CD14-positive monocyte (primary cell): ENCODE results near the gene MGAT5. TPM values are rescaled to one million over a fixed set of nuclear protein-coding genes. Genes with fewer than 3 reads are reported as not detected.

Experiments used
- DNase-seq, 3 donors: peaks; one replicate each; pipeline ENCODE4 v3.0.0-alpha.2; 2011 to 2022
- H2AFZ ChIP-seq: 2 replicates; pipeline ENCODE4 v1.6.0; 2012; ENCODE audit warnings: mild to moderate bottlenecking, low read depth, low read length, inconsistent platforms; ENCODE audit not compliant: insufficient read depth, poor library complexity, severe bottlenecking
- H3K27ac ChIP-seq, 2 donors: 1 replicate in 1 of 2; 2 replicates in 1 of 2; pipeline ENCODE4 v1.5.1; 2012 to 2013; ENCODE audit warnings: low read length in 2 of 2, control low read depth in 1 of 2, inconsistent platforms in 1 of 2, low read depth in 1 of 2, mild to moderate bottlenecking in 1 of 2
- H3K27me3 ChIP-seq, 2 donors: one replicate each; pipeline versions ENCODE4 v1.6.0 to v1.6.1; 2011 to 2013; ENCODE audit warnings: low read length in 2 of 2; ENCODE audit not compliant: control insufficient read depth in 2 of 2, insufficient read depth in 2 of 2
- H3K36me3 ChIP-seq, 2 donors: replicated peaks in 1 of 2; 1 replicate in 1 of 2; 2 replicates in 1 of 2; pipeline versions ENCODE4 v1.5.1 to v1.6.1; 2012 to 2013; ENCODE audit warnings: low read length in 2 of 2, control low read depth in 1 of 2, inconsistent platforms in 1 of 2, mild to moderate bottlenecking in 1 of 2; ENCODE audit not compliant: insufficient read depth in 2 of 2, control insufficient read depth in 1 of 2
- H3K4me1 ChIP-seq, 2 donors: 1 replicate in 1 of 2; 2 replicates in 1 of 2; pipeline versions ENCODE4 v1.5.1 to v1.6.1; 2012 to 2013; ENCODE audit warnings: low read length in 2 of 2, control low read depth in 1 of 2, inconsistent platforms in 1 of 2, mild to moderate bottlenecking in 1 of 2, moderate library complexity in 1 of 2; ENCODE audit not compliant: insufficient read depth in 2 of 2, control insufficient read depth in 1 of 2
- H3K4me2 ChIP-seq: replicated peaks from 2 replicates; pipeline ENCODE3; 2012; ENCODE audit warnings: low read length, moderate library complexity, mild to moderate bottlenecking; ENCODE audit not compliant: poor library complexity, severe bottlenecking; ENCODE audit errors: extremely low read depth
- H3K4me3 ChIP-seq, 3 experiments: fragments of 200-600 bp in 1 of 3; sonication (generic) in 1 of 3; replicated peaks in 1 of 3; 1 replicate in 2 of 3; 2 replicates in 1 of 3; pipeline ENCODE4 v1.5.1; 2011 to 2013; ENCODE audit warnings: low read length in 3 of 3, mild to moderate bottlenecking in 3 of 3, control low read depth in 2 of 3, low read depth in 2 of 3, inconsistent platforms in 1 of 3, moderate library complexity in 1 of 3
- H3K79me2 ChIP-seq: 2 replicates; pipeline ENCODE4 v1.6.0; 2012; ENCODE audit warnings: mild to moderate bottlenecking, control low read depth, inconsistent platforms, low read length, moderate library complexity; ENCODE audit not compliant: insufficient read depth
- H3K9ac ChIP-seq: 2 replicates; pipeline ENCODE4 v1.6.0; 2017; ENCODE audit warnings: low read length, mild to moderate bottlenecking; ENCODE audit not compliant: insufficient read depth, poor library complexity, severe bottlenecking
- H3K9me3 ChIP-seq, 2 donors: replicated peaks in 1 of 2; 1 replicate in 1 of 2; 2 replicates in 1 of 2; pipeline versions ENCODE4 v1.5.1 to v1.6.1; 2012 to 2013; ENCODE audit warnings: low read length in 2 of 2, control low read depth in 1 of 2; ENCODE audit not compliant: control insufficient read depth in 1 of 2, insufficient read depth in 1 of 2
- H4K20me1 ChIP-seq: 2 replicates; pipeline ENCODE4 v1.6.0; 2012; ENCODE audit warnings: mild to moderate bottlenecking, low read length, control low read depth, moderate library complexity; ENCODE audit not compliant: insufficient read depth
- H3K27ac Mint-ChIP-seq, 7 donors: one replicate each; pipeline ENCODE4 v1.8.0; 2020; ENCODE audit warnings: mild to moderate bottlenecking in 7 of 7, mixed read lengths in 7 of 7, moderate library complexity in 6 of 7, inconsistent platforms in 2 of 7
- H3K27me3 Mint-ChIP-seq, 3 donors: one replicate each; pipeline ENCODE4 v1.8.0; 2021 to 2022; ENCODE audit warnings: low read depth in 3 of 3, mild to moderate bottlenecking in 3 of 3, mixed read lengths in 3 of 3, moderate library complexity in 3 of 3, inconsistent platforms in 1 of 3
- H3K36me3 Mint-ChIP-seq, 2 donors: one replicate each; pipeline ENCODE4 v1.8.0; 2020; ENCODE audit warnings: mixed read lengths in 2 of 2, inconsistent platforms in 1 of 2, mild to moderate bottlenecking in 1 of 2
- H3K4me1 Mint-ChIP-seq: one replicate; pipeline ENCODE4 v1.8.0; 2020; ENCODE audit warnings: mild to moderate bottlenecking, mixed read lengths
- H3K4me3 Mint-ChIP-seq, 2 donors: one replicate each; pipeline ENCODE4 v1.8.0; 2020; ENCODE audit warnings: mild to moderate bottlenecking in 2 of 2, mixed read lengths in 2 of 2, moderate library complexity in 1 of 2
- H3K9me3 Mint-ChIP-seq, 7 donors: one replicate each; pipeline ENCODE4 v1.8.0; 2020 to 2022; ENCODE audit warnings: mixed read lengths in 7 of 7, mild to moderate bottlenecking in 6 of 7, moderate library complexity in 6 of 7, inconsistent platforms in 2 of 7
- WGBS: methylation state at CpG from one replicate; pipeline ENCODE4 v1.1.5; 2013; ENCODE audit warnings: missing lambda C conversion rate; ENCODE audit not compliant: insufficient coverage; 5-methylcytosine and 5-hydroxymethylcytosine counted together
- intact Hi-C, 2 donors: fragments of 100-400 bp; cut with micrococcal nuclease; formaldehyde crosslinking; loops; one replicate each; pipeline versions ENCODE4 v1.15.0 to v1.15.1; 2023
- polyA plus RNA-seq, 3 donors: library from polyadenylated mRNA; depleted of rRNA in 1 of 3; unstranded in 2 of 3; stranded (reverse) in 1 of 3; fragments of 300-500 nt in 2 of 3; fragments of >200 nt in 1 of 3; fragmentation: Illumina TruSeq in 2 of 3; gene quantifications; 1 replicate in 2 of 3; 2 replicates in 1 of 3; pipeline ENCODE4 v1.2.3, GENCODE V29; 2012 to 2021
- TF ChIP-seq, protein P1 (sequence below): fragments of 200-600 bp; IDR thresholded peaks from one replicate; pipeline ENCODE4 v1.8.0; 2022; ENCODE audit warnings: antibody characterized with exemption, mild to moderate bottlenecking

Gene MGAT5
- polyA plus RNA-seq, 3 donors = 1.9 to 6.6 (median 2.4) TPM

DNA sequence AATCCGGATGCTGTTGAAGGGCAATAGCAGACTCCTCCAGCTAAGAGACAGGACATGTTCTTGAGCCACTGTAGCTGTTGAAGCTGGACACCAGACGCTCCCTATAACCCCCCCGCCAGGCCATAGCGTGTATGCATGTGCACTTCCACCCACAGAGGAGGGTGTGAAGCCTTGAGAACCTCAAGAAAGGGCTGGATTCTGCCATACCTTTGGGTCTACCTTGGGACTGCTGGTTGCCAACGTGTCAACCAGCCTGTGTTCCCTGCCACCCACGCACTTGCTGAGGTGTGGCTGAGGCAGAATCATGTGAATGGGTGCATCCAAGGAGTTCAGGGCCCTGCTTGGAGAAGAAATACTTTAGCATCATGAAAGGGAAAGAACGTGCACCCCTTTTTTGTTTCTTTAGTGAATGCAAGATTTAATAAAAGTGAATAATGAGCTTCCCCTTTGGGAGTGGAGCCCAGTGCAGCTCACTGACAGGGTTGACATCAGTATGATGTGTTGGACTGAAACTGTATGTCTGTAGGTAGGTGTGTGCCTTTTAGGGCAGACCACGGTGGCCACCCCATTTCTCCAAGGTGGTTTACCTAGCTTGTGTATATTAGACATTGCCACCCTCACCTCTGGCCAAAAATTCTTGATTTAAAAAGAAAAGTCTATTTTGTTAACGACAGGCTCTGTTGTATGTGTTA is 198.3 kb downstream of the MGAT5 start:
- no peaks in the 10 kb centered on the region for H3K4me1 ChIP-seq
- H3K79me2 ChIP-seq = no peaks in the 10 kb centered on the region
- H4K20me1 ChIP-seq = no peaks in the 10 kb centered on the region
- intact Hi-C loops = loop anchor here in 1 of 2 donors (5.0 kb wide), 1 partner anchor 445 kb away; no protein-coding TSS in a partner anchor
- Mint-ChIP-seq H3K27ac (no peak overlapping the region), H3K4me3 (no peak overlapping the region), H3K9me3 (no peaks in the 10 kb centered on the region), H3K27me3 (peaks cover 0 to 4% (median 0%) of the 10 kb centered on the region in 3 donors), H3K36me3 (peaks cover 33 to 41% of the 10 kb centered on the region in 2 donors), H3K4me1 (no peaks in the 10 kb centered on the region)
- H2AFZ ChIP-seq = no peak overlapping the region
- no peak for DNase-seq
- no peaks in the 10 kb centered on the region for H3K9me3 ChIP-seq
- H3K27me3 ChIP-seq = no peaks in the 10 kb centered on the region
- no peak overlapping the region for H3K4me3 ChIP-seq
- H3K4me2 ChIP-seq = no peak overlapping the region
- H3K36me3 ChIP-seq = peaks cover 6 to 36% of the 10 kb centered on the region in 2 donors
- WGBS = 96% methylated on average over 7 of the region's 9 CpGs
- TF ChIP-seq, protein P1, sequence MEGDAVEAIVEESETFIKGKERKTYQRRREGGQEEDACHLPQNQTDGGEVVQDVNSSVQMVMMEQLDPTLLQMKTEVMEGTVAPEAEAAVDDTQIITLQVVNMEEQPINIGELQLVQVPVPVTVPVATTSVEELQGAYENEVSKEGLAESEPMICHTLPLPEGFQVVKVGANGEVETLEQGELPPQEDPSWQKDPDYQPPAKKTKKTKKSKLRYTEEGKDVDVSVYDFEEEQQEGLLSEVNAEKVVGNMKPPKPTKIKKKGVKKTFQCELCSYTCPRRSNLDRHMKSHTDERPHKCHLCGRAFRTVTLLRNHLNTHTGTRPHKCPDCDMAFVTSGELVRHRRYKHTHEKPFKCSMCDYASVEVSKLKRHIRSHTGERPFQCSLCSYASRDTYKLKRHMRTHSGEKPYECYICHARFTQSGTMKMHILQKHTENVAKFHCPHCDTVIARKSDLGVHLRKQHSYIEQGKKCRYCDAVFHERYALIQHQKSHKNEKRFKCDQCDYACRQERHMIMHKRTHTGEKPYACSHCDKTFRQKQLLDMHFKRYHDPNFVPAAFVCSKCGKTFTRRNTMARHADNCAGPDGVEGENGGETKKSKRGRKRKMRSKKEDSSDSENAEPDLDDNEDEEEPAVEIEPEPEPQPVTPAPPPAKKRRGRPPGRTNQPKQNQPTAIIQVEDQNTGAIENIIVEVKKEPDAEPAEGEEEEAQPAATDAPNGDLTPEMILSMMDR = no peak
- no peak overlapping the region for H3K27ac ChIP-seq
- no peak overlapping the region for H3K9ac ChIP-seq

DNA sequence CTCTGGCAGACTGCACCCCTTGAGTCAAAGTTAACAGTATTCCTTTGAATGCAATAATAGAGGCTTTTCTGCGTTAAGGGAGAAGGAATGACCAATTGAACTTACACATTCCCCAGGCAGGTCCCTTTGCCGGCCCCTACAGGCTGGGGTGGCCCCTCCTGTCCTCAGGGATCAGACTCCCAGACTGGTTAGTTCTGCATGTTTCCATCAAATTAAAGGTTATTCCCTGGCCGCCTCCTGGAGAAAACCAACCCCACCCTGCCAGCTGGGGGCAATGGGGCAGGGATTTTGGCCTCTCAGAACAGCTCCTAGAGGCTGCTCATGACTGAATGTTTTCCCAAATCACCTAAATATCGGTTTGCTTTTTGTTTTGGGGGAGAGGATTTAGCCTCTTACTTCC is 199.6 kb downstream of the MGAT5 start:
- WGBS = 100% methylated on average over 1 of the region's 4 CpGs
- no peaks in the 10 kb centered on the region for H3K9me3 Mint-ChIP-seq
- intact Hi-C loops = loop anchor here in 1 of 2 donors (5.0 kb wide), 1 partner anchor 444 kb away; no protein-coding TSS in a partner anchor

More for the DNA sequence above, 199.6 kb downstream of the MGAT5 start:
- Mint-ChIP-seq H3K27ac (no peak overlapping the region), H3K4me3 (no peak overlapping the region), H3K27me3 (peaks cover 0 to 4% (median 1%) of the 10 kb centered on the region in 3 donors), H3K36me3 (peaks cover 28 to 35% of the 10 kb centered on the region in 2 donors), H3K4me1 (no peaks in the 10 kb centered on the region)
- H3K27ac ChIP-seq = no peak overlapping the region
- no peak overlapping the region for H3K9ac ChIP-seq
- TF ChIP-seq, protein P1 = no peak
- no peaks in the 10 kb centered on the region for H3K9me3 ChIP-seq
- H3K36me3 ChIP-seq = peaks cover 6 to 23% of the 10 kb centered on the region in 2 donors
- no peak overlapping the region for H2AFZ ChIP-seq
- no peaks in the 10 kb centered on the region for H4K20me1 ChIP-seq
- no peaks in the 10 kb centered on the region for H3K79me2 ChIP-seq
- H3K4me2 ChIP-seq = no peak overlapping the region
- H3K27me3 ChIP-seq = no peaks in the 10 kb centered on the region
- no peak for DNase-seq
- no peaks in the 10 kb centered on the region for H3K4me1 ChIP-seq
- no peak overlapping the region for H3K4me3 ChIP-seq
